Activated B cell treated with CpG ODN at 0.5 μM for 24 hours (primary cell): ENCODE results near the gene TMEM141. TPM values are rescaled to one million over a fixed set of nuclear protein-coding genes. Genes with fewer than 3 reads are reported as not detected.
"Not testable (repeated sequence)": the region's sequence is repeated elsewhere in the genome, so short reads cannot be mapped to it uniquely, and the experiment has no call there.

Experiments
- ATAC-seq: fragments of 200-7000 bp; cut with Tn5 transposase; one replicate; pipeline ENCODE4 v1.10.0; 2021; ENCODE audit warnings: low read depth, mild to moderate bottlenecking, moderate library complexity
- CTCF ChIA-PET: fragments of 350-600 bp; sonication (Branson Sonifier 250); formaldehyde crosslinking; loops from one replicate; lab custom pipeline; 2021; ENCODE audit warnings: antibody characterized with exemption; lab: Charles Lee
- POLR2A ChIA-PET: fragments of 350-600 bp; sonication (Branson Sonifier 250); formaldehyde crosslinking; loops from one replicate; lab custom pipeline; 2021; ENCODE audit warnings: antibody characterized with exemption; lab: Charles Lee
- DNase-seq: peaks from one replicate; pipeline ENCODE4 v3.0.0; 2022
- H3K27ac Mint-ChIP-seq: one replicate; pipeline ENCODE4 v1.8.0; 2020; ENCODE audit warnings: mixed read lengths
- H3K27me3 Mint-ChIP-seq: one replicate; pipeline ENCODE4 v1.8.0; 2021; ENCODE audit warnings: mixed read lengths
- H3K36me3 Mint-ChIP-seq: one replicate; pipeline ENCODE4 v1.8.0; 2021; ENCODE audit warnings: low read depth, mixed read lengths
- H3K4me1 Mint-ChIP-seq: one replicate; pipeline ENCODE4 v1.8.0; 2021; ENCODE audit warnings: mixed read lengths
- H3K4me3 Mint-ChIP-seq: one replicate; pipeline ENCODE4 v1.8.0; 2020; ENCODE audit warnings: mild to moderate bottlenecking, mixed read lengths
- H3K9me3 Mint-ChIP-seq: one replicate; pipeline ENCODE4 v1.8.0; 2020; ENCODE audit warnings: mixed read lengths
- CTCF ChIP-seq: fragments of 200-600 bp; IDR thresholded peaks from one replicate; pipeline ENCODE4 v1.8.0; 2022; ENCODE audit warnings: antibody characterized with exemption, mild to moderate bottlenecking
- intact Hi-C: fragments of 100-400 bp; cut with micrococcal nuclease; formaldehyde crosslinking; loops from one replicate; pipeline ENCODE4 v1.15.1; 2024
- total RNA-seq: library from RNA; stranded (reverse); gene quantifications from 2 replicates; pipeline ENCODE4 v1.2.3, GENCODE V29; 2022

The TMEM141 gene
- total RNA-seq, 1 donor from 2014 or later, result 34.9 TPM

GRCh38 chr9:136799854-136800657, 8.9 kb downstream of the TMEM141 start:
- H3K9me3 Mint-ChIP-seq, result no peaks in the 10 kb centered on the region
- peak; percentile 66 for DNase-seq
- no peak overlapping the region for H3K27ac Mint-ChIP-seq
- peaks cover 5% of the 10 kb centered on the region for H3K36me3 Mint-ChIP-seq
- peaks cover 3% of the 10 kb centered on the region for H3K27me3 Mint-ChIP-seq
- POLR2A ChIA-PET, result interaction anchor here (0.5 to 1.4 kb wide), 11 partner anchors 8 to 449 kb away, joined by 3 to 10 read pairs (median 4); partner anchors contain the start of genes FUT7 and PAXX
- TF ChIP-seq CTCF, result no peak
- H3K4me1 Mint-ChIP-seq, result peaks cover 28% of the 10 kb centered on the region
- CTCF ChIA-PET, result interaction anchor here (2.1 kb wide), 1 partner anchor 247 kb away, joined by 5 read pairs; the partner anchor contains the start of gene NPDC1
- peak overlapping the region; percentile 80 for H3K4me3 Mint-ChIP-seq
- intact Hi-C loops, result loop anchor here (1.0 to 10.0 kb wide), 2 partner anchors 9 to 755 kb away; partner anchors contain the start of genes MRPL41, PNPLA7 and TMEM141
- peak; percentile 85 for ATAC-seq

- Mint-ChIP-seq H3K4me1 (peaks cover 34% of the 10 kb centered on the region), H3K27me3 (no peaks in the 10 kb centered on the region), H3K4me3 (no peak overlapping the region), H3K36me3 (peaks cover 8% of the 10 kb centered on the region), H3K9me3 (no peaks in the 10 kb centered on the region), H3K27ac (no peak overlapping the region)
- DNase-seq, result no peak
- TF ChIP-seq CTCF, result no peak
- POLR2A ChIA-PET, result interaction anchor here (0.6 kb wide), 1 partner anchor 349 kb away, joined by 4 read pairs; no protein-coding TSS in a partner anchor
- CTCF ChIA-PET, result interaction anchor here (1.4 to 1.5 kb wide), 2 partner anchors 12 to 233 kb away, joined by 3 read pairs; no protein-coding TSS in a partner anchor
- intact Hi-C loops, result no loop called here
- no peak for ATAC-seq
Measured at GRCh38 chr9:136802321-136802720, 11.2 kb downstream of the TMEM141 start.

- H3K9me3 Mint-ChIP-seq, H3K36me3 Mint-ChIP-seq, intact Hi-C loops, H3K4me3 Mint-ChIP-seq, H3K27ac Mint-ChIP-seq, DNase-seq, H3K27me3 Mint-ChIP-seq, ATAC-seq: not testable (repeated sequence)
- H3K4me1 Mint-ChIP-seq, result peaks cover 34% of the 10 kb centered on the region
- ChIA-PET CTCF (interaction anchor here (1.4 kb wide), 1 partner anchor 13 kb away, joined by 3 read pairs; no protein-coding TSS in a partner anchor), POLR2A (interaction anchor here (0.7 kb wide), 1 partner anchor 283 kb away, joined by 3 read pairs; no protein-coding TSS in a partner anchor)
Measured at GRCh38 chr9:136803009-136803550, 11.9 kb downstream of the TMEM141 start.

- CTCF ChIA-PET, result interaction anchor here (1.4 kb wide), 1 partner anchor 13 kb away, joined by 3 read pairs; no protein-coding TSS in a partner anchor
- intact Hi-C loops, result no loop called here
- ATAC-seq, result no peak
- Mint-ChIP-seq H3K27me3 (no peaks in the 10 kb centered on the region), H3K27ac (no peak overlapping the region), H3K4me3 (no peak overlapping the region), H3K36me3 (peaks cover 9% of the 10 kb centered on the region), H3K4me1 (peaks cover 37% of the 10 kb centered on the region), H3K9me3 (no peaks in the 10 kb centered on the region)
- no peak for TF ChIP-seq CTCF
- no peak for DNase-seq
- POLR2A ChIA-PET, result interaction anchor here (0.5 to 0.7 kb wide), 3 partner anchors 145 to 350 kb away, joined by 3 to 7 read pairs (median 3); no protein-coding TSS in a partner anchor
Measured at GRCh38 chr9:136803551-136804508, 12.7 kb downstream of the TMEM141 start.
